Measurements from ENCODE around the gene PAPPA2.

- TF ChIP-seq PHF8 (IDR thresholded peaks at IDR 0.05; ENCODE audit: borderline replicate concordance, low read length) (no peak), SREBF2 (CRISPR knock-in tag; IDR thresholded peaks at IDR 0.05) (no peak), CTCF (IDR thresholded peaks at IDR 0.05 in 2 of 3, conservative IDR thresholded peaks at IDR 0.05 in 1 of 3; ENCODE audit: insufficient read depth in 2 of 3, low read depth in 1 of 3, low read length in 3 of 3) (no peak), FOXM1 (IDR thresholded peaks at IDR 0.05; ENCODE audit: low read depth) (no peak), FOXM1 (CRISPR knock-in tag; IDR thresholded peaks at IDR 0.05; ENCODE audit: low read depth) (no peak), CBFB (CRISPR knock-in tag; IDR thresholded peaks at IDR 0.05) (no peak), ZBTB7A (IDR thresholded peaks at IDR 0.05; ENCODE audit: borderline replicate concordance, control insufficient read depth, low read depth, low read length) (no peak), HMGXB4 (CRISPR knock-in tag; IDR thresholded peaks at IDR 0.05) (no peak), ZNF766 (CRISPR knock-in tag; conservative IDR thresholded peaks at IDR 0.05) (no peak), MEIS2 (IDR thresholded peaks at IDR 0.05; ENCODE audit: partially characterized antibody) (no peak), CHD2 (IDR thresholded peaks at IDR 0.05; ENCODE audit: low read depth, low read length) (no peak), RUNX1 (IDR thresholded peaks at IDR 0.05; ENCODE audit: low read depth) (no peak), HINFP (tag; conservative IDR thresholded peaks at IDR 0.05; ENCODE audit: low read depth) (no peak)
These were observed 239.9 kb downstream of the PAPPA2 start for GRCh38 chr1:176702901-176703300.
